ENCODE measurements around the gene EVC. TPM values are rescaled to one million over a fixed set of nuclear protein-coding genes. Genes with fewer than 3 reads are reported as not detected.

Gene EVC
- total and polyA plus RNA-seq, 2 of the 4 experiments (the other 2 are of a cell fraction): 16.8 to 18.9 TPM

DNA sequence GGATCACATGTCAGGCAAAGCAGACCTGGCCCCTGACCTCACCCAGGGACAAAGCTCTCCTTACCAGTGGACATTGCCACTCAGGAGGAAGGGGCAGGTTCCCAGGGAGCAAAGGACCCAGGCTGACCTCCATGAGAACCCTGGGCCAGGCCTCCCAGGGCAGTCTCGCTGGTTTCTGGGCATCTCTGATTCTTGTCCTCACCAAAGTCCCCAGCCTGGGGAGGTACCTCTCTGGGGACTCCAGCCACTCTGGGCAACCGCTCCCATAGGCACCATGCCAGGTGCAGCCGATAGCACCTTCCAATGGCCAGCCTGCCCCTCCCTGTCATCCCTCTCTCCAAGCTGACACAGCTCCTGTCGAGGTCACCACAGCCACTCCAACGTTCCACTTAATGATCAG, 10.5 kb upstream of the EVC start:
- Histone ChIP-seq H3K4me2 (ENCODE audit: low read depth, low read length) (no peak overlapping the region), H3K27ac (ENCODE audit: insufficient read depth, low read length) (no peak overlapping the region), H3K56ac (ENCODE audit: extremely low read depth, insufficient read depth, low read length) (no peak overlapping the region), H3K14ac (replicated peaks; ENCODE audit: low read depth, low read length) (no peak overlapping the region), H3K27me3 (ENCODE audit: control insufficient read depth, insufficient read depth, low read length) (no peaks in the 10 kb centered on the region), H2AFZ (replicated peaks; ENCODE audit: low read length, poor library complexity) (no peak overlapping the region), H4K8ac (ENCODE audit: low read depth in 2 of 2, low read length in 2 of 2) (no peak overlapping the region), H3K79me1 (ENCODE audit: low read depth in 1 of 2, low read length in 2 of 2) (peaks cover 19 to 40% of the 10 kb centered on the region in 2 experiments), H2BK20ac (ENCODE audit: low read depth, low read length) (no peak overlapping the region), H2BK5ac (ENCODE audit: low read depth, low read length, poor library complexity, severe bottlenecking) (no peak overlapping the region), H3K36me3 (ENCODE audit: control insufficient read depth, insufficient read depth, low read length) (peaks cover 35% of the 10 kb centered on the region), H2AK9ac (replicated peaks; ENCODE audit: low read depth, low read length, poor library complexity) (peak overlapping the region; percentile 23), H4K5ac (ENCODE audit: low read depth, low read length) (no peak overlapping the region), H3K9ac (ENCODE audit: low read depth, low read length) (no peak overlapping the region), H3K4me3 (ENCODE audit: insufficient read depth, low read depth, low read length) (no peak overlapping the region), H2BK15ac (ENCODE audit: low read depth, low read length) (no peak overlapping the region), H4K91ac (ENCODE audit: insufficient read depth, low read depth, low read length) (no peak overlapping the region), H3K4me1 (ENCODE audit: control insufficient read depth, insufficient read depth, low read length) (no peaks in the 10 kb centered on the region), H3K23ac (ENCODE audit: low read depth, low read length) (no peak overlapping the region), H2BK120ac (ENCODE audit: low read depth, low read length) (no peak overlapping the region), H2AK5ac (ENCODE audit: low read depth, low read length) (no peak overlapping the region), H3K18ac (ENCODE audit: low read depth, low read length) (no peak overlapping the region), H4K20me1 (ENCODE audit: insufficient read depth, low read length) (peaks cover 4% of the 10 kb centered on the region; the same call in 1 of the 2 replicates), H3K9me1 (ENCODE audit: insufficient read depth, low read length) (peaks cover 6% of the 10 kb centered on the region; the same call in 1 of the 2 replicates), H3K4ac (ENCODE audit: low read depth, low read length) (no peak overlapping the region), H3K9me3 (ENCODE audit: control insufficient read depth, insufficient read depth, low read length) (no peaks in the 10 kb centered on the region)
- ChIA-PET CTCF (no interaction called here), POLR2A (ENCODE audit: unreplicated experiment) (no interaction called here)
- BruUV-seq (replicated peaks): no TSS peak
- in situ Hi-C loops (cut with MboI; ENCODE audit: low sequenced_read_pairs) (no loop called here), intact Hi-C loops (cut with micrococcal nuclease) (no loop called here), dilution Hi-C loops (cut with HindIII; ENCODE audit: low sequenced_read_pairs, unreplicated experiment) (no loop called here)
- DNase-seq: no peak
- no peak for ATAC-seq (ENCODE audit: low read depth)
- no peak for TF ChIP-seq FOS (IDR thresholded peaks at IDR 0.05; ENCODE audit: low read depth, low read length)
- no peak for TF ChIP-seq MAFK (IDR thresholded peaks at IDR 0.05; ENCODE audit: low read depth, low read length)
- no peak for TF ChIP-seq MXI1 (IDR thresholded peaks at IDR 0.05; ENCODE audit: borderline replicate concordance, low read depth, low read length)
- no peak for TF ChIP-seq POLR2A (IDR thresholded peaks at IDR 0.05; ENCODE audit: low read depth, low read length)
- no peak for TF ChIP-seq RAD21 (IDR thresholded peaks at IDR 0.05; ENCODE audit: low read length)
- no peak for TF ChIP-seq RFX5 (IDR thresholded peaks at IDR 0.05; ENCODE audit: low read depth, low read length)
- no peak for TF ChIP-seq NFE2L2 (IDR thresholded peaks at IDR 0.05; ENCODE audit: low read depth, low read length)
- TF ChIP-seq, protein P1, sequence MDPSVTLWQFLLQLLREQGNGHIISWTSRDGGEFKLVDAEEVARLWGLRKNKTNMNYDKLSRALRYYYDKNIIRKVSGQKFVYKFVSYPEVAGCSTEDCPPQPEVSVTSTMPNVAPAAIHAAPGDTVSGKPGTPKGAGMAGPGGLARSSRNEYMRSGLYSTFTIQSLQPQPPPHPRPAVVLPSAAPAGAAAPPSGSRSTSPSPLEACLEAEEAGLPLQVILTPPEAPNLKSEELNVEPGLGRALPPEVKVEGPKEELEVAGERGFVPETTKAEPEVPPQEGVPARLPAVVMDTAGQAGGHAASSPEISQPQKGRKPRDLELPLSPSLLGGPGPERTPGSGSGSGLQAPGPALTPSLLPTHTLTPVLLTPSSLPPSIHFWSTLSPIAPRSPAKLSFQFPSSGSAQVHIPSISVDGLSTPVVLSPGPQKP (IDR thresholded peaks at IDR 0.05; ENCODE audit: borderline replicate concordance, low read depth, low read length): no peak
- TF ChIP-seq RCOR1 (IDR thresholded peaks at IDR 0.05; ENCODE audit: insufficient replicate concordance, low read length): no peak
- TF ChIP-seq, protein P2, sequence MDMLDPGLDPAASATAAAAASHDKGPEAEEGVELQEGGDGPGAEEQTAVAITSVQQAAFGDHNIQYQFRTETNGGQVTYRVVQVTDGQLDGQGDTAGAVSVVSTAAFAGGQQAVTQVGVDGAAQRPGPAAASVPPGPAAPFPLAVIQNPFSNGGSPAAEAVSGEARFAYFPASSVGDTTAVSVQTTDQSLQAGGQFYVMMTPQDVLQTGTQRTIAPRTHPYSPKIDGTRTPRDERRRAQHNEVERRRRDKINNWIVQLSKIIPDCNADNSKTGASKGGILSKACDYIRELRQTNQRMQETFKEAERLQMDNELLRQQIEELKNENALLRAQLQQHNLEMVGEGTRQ (IDR thresholded peaks at IDR 0.05; ENCODE audit: low read depth, low read length): no peak
- no peak for TF ChIP-seq BHLHE40 (IDR thresholded peaks at IDR 0.05; ENCODE audit: low read depth, low read length)
- TF ChIP-seq SMC3 (IDR thresholded peaks at IDR 0.05; ENCODE audit: low read depth, low read length): no peak
- TF ChIP-seq CEBPB (IDR thresholded peaks at IDR 0.05; ENCODE audit: low read depth, low read length): no peak
- TF ChIP-seq, protein P3, sequence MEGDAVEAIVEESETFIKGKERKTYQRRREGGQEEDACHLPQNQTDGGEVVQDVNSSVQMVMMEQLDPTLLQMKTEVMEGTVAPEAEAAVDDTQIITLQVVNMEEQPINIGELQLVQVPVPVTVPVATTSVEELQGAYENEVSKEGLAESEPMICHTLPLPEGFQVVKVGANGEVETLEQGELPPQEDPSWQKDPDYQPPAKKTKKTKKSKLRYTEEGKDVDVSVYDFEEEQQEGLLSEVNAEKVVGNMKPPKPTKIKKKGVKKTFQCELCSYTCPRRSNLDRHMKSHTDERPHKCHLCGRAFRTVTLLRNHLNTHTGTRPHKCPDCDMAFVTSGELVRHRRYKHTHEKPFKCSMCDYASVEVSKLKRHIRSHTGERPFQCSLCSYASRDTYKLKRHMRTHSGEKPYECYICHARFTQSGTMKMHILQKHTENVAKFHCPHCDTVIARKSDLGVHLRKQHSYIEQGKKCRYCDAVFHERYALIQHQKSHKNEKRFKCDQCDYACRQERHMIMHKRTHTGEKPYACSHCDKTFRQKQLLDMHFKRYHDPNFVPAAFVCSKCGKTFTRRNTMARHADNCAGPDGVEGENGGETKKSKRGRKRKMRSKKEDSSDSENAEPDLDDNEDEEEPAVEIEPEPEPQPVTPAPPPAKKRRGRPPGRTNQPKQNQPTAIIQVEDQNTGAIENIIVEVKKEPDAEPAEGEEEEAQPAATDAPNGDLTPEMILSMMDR (conservative IDR thresholded peaks at IDR 0.05; ENCODE audit: low read depth, low read length): no peak
- TF ChIP-seq MAZ (IDR thresholded peaks at IDR 0.05; ENCODE audit: borderline replicate concordance, low read depth, low read length): no peak
- no peak for TF ChIP-seq CHD1 (IDR thresholded peaks at IDR 0.05; ENCODE audit: low read depth, low read length)
- WGBS, 2 experiments (ENCODE audit: extremely low coverage in 2 of 2, insufficient read length in 1 of 2): no CpG with 5 or more reads among the region's 5 CpGs

All from IMR-90 (cell line).